GM21526 (cell line): ENCODE results near the gene RAP1GDS1.
"Not testable (repeated sequence)": the region's sequence is repeated elsewhere in the genome, so short reads cannot be mapped to it uniquely, and the experiment has no call there.

ENCODE experiments used
- ATAC-seq: cut with Tn5 transposase; IDR thresholded peaks from one replicate; pipeline ENCODE4 v1.9.1; 2021; ENCODE audit warnings: moderate library complexity; ENCODE audit not compliant: unreplicated experiment, low FRiP score

RAP1GDS1 gene

GRCh38 chr4:98341309-98341708 is 80.1 kb downstream of the RAP1GDS1 start:
- no peak for ATAC-seq

- ATAC-seq = no peak
Observed at GRCh38 chr4:98343626-98344025, 82.4 kb downstream of the RAP1GDS1 start.

- no peak for ATAC-seq
Observed at GRCh38 chr4:98345838-98346237, 84.7 kb downstream of the RAP1GDS1 start.

GRCh38 chr4:98352396-98352795 is 91.2 kb downstream of the RAP1GDS1 start:
- ATAC-seq = no peak

- ATAC-seq = no peak
Observed at GRCh38 chr4:98352940-98353339, 91.8 kb downstream of the RAP1GDS1 start.

GRCh38 chr4:98358630-98359248 is 97.6 kb downstream of the RAP1GDS1 start:
- no peak for ATAC-seq

- ATAC-seq = no peak
Observed at GRCh38 chr4:98359646-98360045, 98.5 kb downstream of the RAP1GDS1 start.

GRCh38 chr4:98363431-98363830 is 102.2 kb downstream of the RAP1GDS1 start:
- no peak for ATAC-seq

GRCh38 chr4:98366275-98366674 is 105.1 kb downstream of the RAP1GDS1 start:
- ATAC-seq = not testable (repeated sequence)

GRCh38 chr4:98368000-98368399 is 106.8 kb downstream of the RAP1GDS1 start:
- ATAC-seq = not testable (repeated sequence)

- no peak for ATAC-seq
Observed at GRCh38 chr4:98369322-98369721, 108.1 kb downstream of the RAP1GDS1 start.

GRCh38 chr4:98374643-98375042 is 113.5 kb downstream of the RAP1GDS1 start:
- no peak for ATAC-seq

- ATAC-seq = no peak
Observed at GRCh38 chr4:98377559-98377958, 116.4 kb downstream of the RAP1GDS1 start.

- ATAC-seq = no peak
Observed at GRCh38 chr4:98381306-98381705, 120.1 kb downstream of the RAP1GDS1 start.

- ATAC-seq = no peak
Observed at GRCh38 chr4:98383431-98384106, 122.4 kb downstream of the RAP1GDS1 start.

- no peak for ATAC-seq
Observed at GRCh38 chr4:98385831-98386230, 124.6 kb downstream of the RAP1GDS1 start.

GRCh38 chr4:98387345-98388026 is 126.3 kb downstream of the RAP1GDS1 start:
- ATAC-seq = no peak

GRCh38 chr4:98394134-98394533 is 132.9 kb downstream of the RAP1GDS1 start:
- no peak for ATAC-seq

GRCh38 chr4:98399915-98400314 is 138.7 kb downstream of the RAP1GDS1 start:
- ATAC-seq = no peak

- no peak for ATAC-seq
Observed at GRCh38 chr4:98406819-98407218, 145.6 kb downstream of the RAP1GDS1 start.

GRCh38 chr4:98411731-98412130 is 150.5 kb downstream of the RAP1GDS1 start:
- ATAC-seq = no peak

- ATAC-seq = no peak
Observed at GRCh38 chr4:98416844-98417243, 155.7 kb downstream of the RAP1GDS1 start.
